Renal pelvis (tissue), 12 donors: ENCODE data around the gene C2orf72. TPM values are rescaled to one million over a fixed set of nuclear protein-coding genes. Genes with fewer than 3 reads are reported as not detected.
"Not testable (repeated sequence)": the region's sequence is repeated elsewhere in the genome, so short reads cannot be mapped to it uniquely, and the experiment has no call there.

ENCODE experiments used
- DNase-seq: peaks from one replicate; pipeline ENCODE4 v3.0.0-alpha.2; 2013
- long read RNA-seq, 16 experiments: transcript quantifications; one replicate each; lab custom pipeline, GENCODE V29; 2026
- polyA plus RNA-seq, 3 donors: library from polyadenylated mRNA; unstranded; fragments of 120-200 nt; gene quantifications; one replicate each; pipeline ENCODE4 v1.2.1, GENCODE V29; 2013; ENCODE audit not compliant: insufficient read length in 3 of 3

The C2orf72 gene
- 1 to 10 TPM; 2.6 to 4.7 (median 3.6) TPM for polyA plus RNA-seq
- long read RNA-seq, donor 1, partial matches to known transcripts = 0 of 2 reads
- long read RNA-seq, donor 1, other reads (novel, unspliced or antisense) = 0 of 2 reads
- long read RNA-seq, donor 2, partial matches to known transcripts = 0 of 1 reads
- long read RNA-seq, donor 2, other reads (novel, unspliced or antisense) = 0 of 1 reads
- long read RNA-seq, donor 3, partial matches to known transcripts = 0 of 1 reads
- long read RNA-seq, donor 3, other reads (novel, unspliced or antisense) = 0 of 1 reads
- long read RNA-seq, donor 4, partial matches to known transcripts = 0 of 1 reads
- long read RNA-seq, donor 4, other reads (novel, unspliced or antisense) = 0 of 1 reads
- long read RNA-seq, donor 5, partial matches to known transcripts = 0 of 1 reads
- long read RNA-seq, donor 5, other reads (novel, unspliced or antisense) = 0 of 1 reads
- long read RNA-seq, donor 6, partial matches to known transcripts = 0 of 2 reads
- long read RNA-seq, donor 6, other reads (novel, unspliced or antisense) = 0 of 2 reads
- long read RNA-seq, donor 7, partial matches to known transcripts = 0 of 1 reads
- long read RNA-seq, donor 7, other reads (novel, unspliced or antisense) = 0 of 1 reads
- long read RNA-seq, donor 8, partial matches to known transcripts = 0 of 1 reads
- long read RNA-seq, donor 8, other reads (novel, unspliced or antisense) = 0 of 1 reads
- long read RNA-seq, donor 9, partial matches to known transcripts = 0 of 5 reads
- long read RNA-seq, donor 9, other reads (novel, unspliced or antisense) = 0 of 5 reads
- long read RNA-seq, donor 10, partial matches to known transcripts = 0 of 2 reads
- long read RNA-seq, donor 10, other reads (novel, unspliced or antisense) = 0 of 2 reads
- long read RNA-seq, donor 11, partial matches to known transcripts = 0 of 1 reads
- long read RNA-seq, donor 11, other reads (novel, unspliced or antisense) = 0 of 1 reads
- long read RNA-seq, donor 12, partial matches to known transcripts = 0 of 3 reads
- long read RNA-seq, donor 12, other reads (novel, unspliced or antisense) = 0 of 3 reads
- long read RNA-seq, donor 13 = 0 reads
- long read RNA-seq, donor 14 = 0 reads
- long read RNA-seq, donor 15, transcript C2orf72-201 (3 exons, 3,657 nt) = major isoform, 10 of 15 reads
- long read RNA-seq, donor 15, partial matches to known transcripts = 0 of 15 reads
- long read RNA-seq, donor 15, other reads (novel, unspliced or antisense) = 0 of 15 reads
- long read RNA-seq, donor 16, partial matches to known transcripts = 0 of 2 reads
- long read RNA-seq, donor 16, other reads (novel, unspliced or antisense) = 0 of 2 reads

- no peak for DNase-seq
These were observed at the start of gene C2orf72 for GRCh38 chr2:231037202-231037730. Gene C2orf72 (plus strand): TSS chr2:231037523. CDS start chr2:231037566, 43 bp downstream.

DNA sequence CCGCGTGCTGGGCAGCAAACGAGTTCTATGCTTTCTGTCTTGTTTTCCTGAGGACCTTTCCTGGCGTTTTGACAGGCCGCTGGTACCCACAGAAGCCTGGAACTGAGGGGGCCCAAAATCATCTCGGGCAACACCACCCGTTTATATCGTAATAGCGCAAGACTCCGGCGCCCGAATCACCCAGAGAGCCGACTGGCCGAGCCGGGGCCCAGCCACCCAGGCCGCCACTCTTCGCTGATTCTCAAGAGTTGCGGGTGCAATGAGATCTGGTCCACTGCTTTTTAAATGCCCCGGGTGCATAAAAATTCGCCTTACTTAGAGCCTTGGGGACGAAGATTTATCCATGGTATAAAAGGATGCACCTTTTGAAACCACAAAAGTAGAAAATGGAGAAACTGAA lies 47.6 kb upstream of the C2orf72 start:
- no peak for DNase-seq

- DNase-seq = no peak
These were observed 47.0 kb upstream of the C2orf72 start for GRCh38 chr2:230990131-230990898.

GRCh38 chr2:230990899-230991150 lies 46.5 kb upstream of the C2orf72 start:
- no peak for DNase-seq

- DNase-seq = no peak
These were observed 45.7 kb upstream of the C2orf72 start for GRCh38 chr2:230991598-230991997.

DNA sequence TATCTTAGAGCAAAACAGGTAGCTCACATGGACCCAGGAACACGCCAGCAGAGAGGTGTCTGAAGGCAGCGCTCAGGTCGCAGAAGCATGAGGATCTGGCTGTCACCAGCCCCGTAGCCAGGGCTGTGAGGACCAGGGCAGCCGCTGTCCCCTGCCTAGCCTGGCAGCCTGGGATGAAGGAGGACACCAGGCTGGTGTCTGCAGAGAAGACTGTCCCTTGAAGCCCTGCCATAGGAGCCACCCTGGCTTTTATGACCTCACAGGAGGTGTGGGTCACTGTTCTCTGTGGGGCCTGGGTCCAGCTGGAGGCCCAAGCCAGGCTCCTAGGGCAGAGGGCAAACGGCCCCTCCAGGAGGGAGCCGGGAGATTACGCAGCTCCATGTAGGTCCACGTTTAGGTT lies 41.5 kb upstream of the C2orf72 start, which contains the start of gene SPATA3:
Gene SPATA3 (plus strand): TSS at position 301 of the 400 bp plus-strand sequence. CDS start 113 bp downstream, outside the sequence.
- DNase-seq = no peak

DNA sequence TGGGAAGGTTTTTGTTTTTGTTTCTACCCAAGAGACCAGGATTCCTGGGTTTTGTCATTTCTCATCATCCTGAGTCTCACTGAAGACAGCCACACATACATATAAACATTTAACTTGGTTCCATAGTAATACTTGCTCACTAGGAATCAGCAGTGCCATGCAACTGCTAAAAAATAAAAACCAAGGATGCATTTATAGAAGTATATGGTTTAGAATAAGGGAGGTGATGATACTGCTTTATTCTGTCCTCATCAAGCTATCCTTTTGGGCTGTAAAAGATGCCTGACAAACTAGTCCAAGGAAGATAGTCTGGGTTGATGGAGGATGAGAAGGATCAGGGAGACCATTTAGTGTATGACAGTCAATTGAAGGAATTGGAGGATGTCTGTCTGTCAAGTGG lies 40.7 kb upstream of the C2orf72 start:
- DNase-seq = no peak

GRCh38 chr2:230998882-230999281 lies 38.4 kb upstream of the C2orf72 start:
- DNase-seq = no peak

DNA sequence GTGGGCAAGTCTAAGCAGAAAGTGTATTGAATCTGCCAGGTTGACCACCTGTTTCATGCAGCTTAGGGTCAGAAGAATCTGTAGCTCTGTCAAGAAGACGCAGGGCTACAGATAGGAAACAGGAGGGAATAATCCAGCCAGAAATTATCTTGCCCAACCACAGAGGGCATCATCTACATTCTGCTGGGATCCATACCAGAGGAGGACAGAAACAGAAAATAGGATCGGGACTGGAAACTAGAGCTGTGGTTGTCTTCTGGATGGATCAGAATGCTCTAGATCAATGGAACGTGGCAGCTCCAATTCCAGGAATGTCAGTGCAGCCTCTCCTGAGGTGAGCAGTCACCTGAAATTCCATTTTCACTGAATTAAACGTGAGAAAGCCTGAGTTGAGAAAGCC lies 37.8 kb upstream of the C2orf72 start:
- DNase-seq = no peak

DNA sequence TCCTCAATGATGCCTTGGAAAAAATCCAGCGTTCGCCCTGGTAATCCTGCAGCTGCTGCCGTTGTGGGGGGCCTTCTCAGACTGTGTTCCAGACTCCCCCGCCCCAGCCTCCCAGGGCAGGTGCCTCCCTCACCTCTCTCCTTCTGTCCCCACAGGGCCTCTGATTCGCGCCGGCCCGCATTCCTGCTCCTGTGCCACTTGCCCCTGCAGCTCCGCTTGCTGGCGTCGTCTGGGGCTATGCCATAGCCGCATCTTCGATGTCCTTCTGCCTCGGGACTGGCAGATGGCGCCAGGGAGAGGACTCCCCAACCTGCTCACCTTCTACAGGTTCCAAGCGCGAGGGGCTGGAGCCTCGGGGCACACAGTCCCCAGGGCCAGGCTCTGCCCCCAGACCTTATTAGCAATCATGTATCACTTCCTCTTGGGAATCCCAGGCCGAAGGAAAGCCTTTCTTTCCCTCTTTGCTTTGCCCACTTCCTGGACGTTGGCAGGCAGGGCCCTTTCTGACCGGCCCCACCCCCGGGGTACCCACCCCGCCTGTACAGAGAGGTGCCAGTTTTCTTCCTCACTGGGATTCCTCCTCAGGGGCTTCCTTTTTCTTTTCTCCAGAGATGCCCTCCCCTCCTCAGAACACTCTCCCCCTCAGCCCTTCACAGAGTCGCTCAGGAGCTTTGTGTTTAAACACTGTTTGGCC lies 37.0 kb upstream of the C2orf72 start:
- DNase-seq = no peak

DNA sequence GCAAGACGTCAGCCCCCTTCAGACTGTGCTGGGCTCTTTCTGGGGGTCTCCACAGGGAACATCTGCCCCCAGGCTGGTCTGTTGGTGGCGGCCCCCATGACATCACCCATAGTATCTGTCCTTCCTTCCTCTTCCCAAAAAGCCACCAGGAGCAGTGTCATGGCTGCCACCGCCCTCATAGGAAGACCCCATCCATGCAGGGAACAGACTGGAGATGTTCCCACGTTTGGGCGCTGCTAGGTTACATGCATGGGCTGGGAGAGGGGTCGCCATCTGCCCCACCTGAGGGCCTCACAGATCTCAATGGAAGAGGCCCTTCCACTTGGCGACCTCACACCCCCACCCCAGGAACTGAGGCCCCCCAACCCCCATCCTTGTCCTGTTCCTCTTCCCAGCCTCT lies 36.3 kb upstream of the C2orf72 start:
- no peak for DNase-seq

DNA sequence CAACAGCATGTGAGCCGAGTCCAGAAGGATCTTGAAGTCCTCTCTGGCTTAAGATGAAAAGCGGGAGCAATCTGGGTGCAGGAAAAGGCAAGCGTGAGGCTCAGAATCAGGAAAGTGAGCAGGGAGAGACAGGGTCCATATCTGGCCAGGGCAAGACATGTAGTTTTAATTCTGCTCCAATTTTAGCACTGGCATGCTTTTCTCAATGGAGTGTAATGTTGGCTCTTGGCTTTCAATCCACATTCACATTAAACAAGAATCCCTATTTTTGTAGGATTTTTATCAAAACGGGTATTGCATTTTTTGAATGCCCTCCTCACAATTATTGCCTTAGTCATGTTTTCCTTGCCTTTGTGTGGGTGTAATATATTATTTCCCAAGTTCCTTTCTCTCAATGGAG lies 35.4 kb upstream of the C2orf72 start:
- no peak for DNase-seq

- DNase-seq = no peak
These were observed 34.7 kb upstream of the C2orf72 start for GRCh38 chr2:231002641-231003040.

DNA sequence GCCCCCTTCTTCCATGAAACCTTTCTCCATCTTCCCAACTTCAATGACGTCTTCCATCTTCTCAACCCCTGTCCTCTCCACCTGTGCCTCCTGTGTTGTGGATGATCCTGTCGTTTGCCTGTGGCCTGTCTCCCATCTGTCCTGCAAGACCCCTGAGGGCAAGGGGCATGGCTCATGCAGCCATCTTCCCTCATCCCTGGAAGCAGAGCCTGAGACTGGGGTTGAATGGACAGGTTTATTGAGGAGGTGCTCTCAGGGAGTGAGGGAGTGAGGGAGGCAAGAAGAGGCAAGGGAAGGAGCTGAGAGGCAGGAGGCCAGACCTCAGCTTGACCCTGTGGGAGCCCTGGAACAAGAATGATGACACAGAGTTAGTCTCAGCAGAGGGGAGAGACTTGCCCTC lies 34.1 kb upstream of the C2orf72 start:
- no peak for DNase-seq

DNA sequence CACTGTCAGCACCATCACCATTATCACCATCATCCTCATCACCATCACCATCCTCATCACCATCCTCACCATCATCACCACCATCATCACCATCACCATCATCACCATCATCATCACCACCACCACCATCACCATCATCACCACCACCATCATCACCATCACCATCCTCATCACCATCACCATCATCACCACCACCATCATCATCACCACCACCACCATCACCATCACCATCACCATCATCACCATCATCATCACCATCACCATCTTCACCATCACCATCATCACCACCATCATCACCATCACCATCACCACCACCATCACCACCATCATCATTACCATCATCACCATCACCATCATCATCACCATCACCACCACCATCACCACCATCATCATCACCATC lies 32.4 kb upstream of the C2orf72 start:
- not testable (repeated sequence) for DNase-seq

- DNase-seq = no peak
These were observed 29.8 kb upstream of the C2orf72 start for GRCh38 chr2:231007286-231008098.

GRCh38 chr2:231008131-231008530 lies 29.2 kb upstream of the C2orf72 start:
- no peak for DNase-seq

DNA sequence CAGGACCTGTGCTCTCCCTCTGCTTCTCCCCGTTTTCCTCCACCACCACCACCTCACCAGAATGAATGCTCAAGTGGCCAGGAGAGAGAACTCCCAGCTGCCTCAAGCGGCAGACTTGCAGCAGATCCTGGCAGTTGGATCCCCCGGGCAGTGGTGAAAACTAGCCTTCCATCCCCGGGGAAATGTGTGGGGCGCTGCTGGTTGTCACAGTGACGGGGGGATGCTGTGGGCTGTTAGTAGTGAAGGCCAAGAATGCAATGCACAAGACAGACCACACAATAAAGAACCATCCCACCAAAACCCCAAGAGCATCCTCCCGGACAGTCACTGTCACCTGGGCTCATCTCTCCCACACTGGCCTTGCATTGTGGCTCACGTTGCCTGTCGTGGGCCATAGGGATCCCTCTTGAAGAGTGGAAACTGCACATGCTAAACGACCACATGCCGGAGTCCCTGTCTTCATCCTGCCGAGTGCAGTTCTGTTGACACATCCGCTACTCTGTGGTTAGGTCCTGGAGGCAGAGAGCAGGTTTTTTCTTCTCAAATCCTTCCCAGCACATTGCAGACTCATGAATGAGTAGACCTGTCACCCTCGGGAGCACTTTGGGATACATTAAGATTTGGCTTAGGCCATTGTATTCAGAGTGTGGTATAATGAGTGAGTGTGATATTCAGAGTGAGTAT lies 27.9 kb upstream of the C2orf72 start:
- DNase-seq = no peak

DNA sequence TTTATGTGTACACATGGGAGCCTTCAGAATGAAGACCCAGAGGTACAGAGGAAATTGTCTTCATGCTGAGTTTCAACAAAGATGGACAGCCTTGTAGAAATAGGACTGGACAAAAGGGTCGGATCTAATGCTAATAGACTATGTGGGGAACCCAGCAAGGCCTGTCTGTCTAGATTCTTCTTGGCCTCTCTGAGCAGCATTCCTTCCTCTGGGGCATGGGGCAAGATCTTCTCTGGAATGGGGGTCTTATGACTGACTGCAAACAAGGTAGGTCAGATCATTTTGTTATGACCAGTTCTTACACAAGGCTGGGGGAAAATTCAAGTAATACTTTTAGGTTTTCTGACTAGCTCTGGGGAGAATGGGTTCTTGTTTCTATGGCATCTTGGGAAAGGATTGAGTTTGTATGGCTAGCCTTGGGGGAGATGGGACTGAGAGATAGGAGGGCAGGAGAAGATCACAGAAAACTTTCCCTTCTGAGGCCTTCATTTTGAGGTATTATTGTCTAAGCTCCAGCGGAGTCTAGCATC lies 27.1 kb upstream of the C2orf72 start:
- no peak for DNase-seq
